ENCODE data around the gene CRP.

The CRP gene

DNA sequence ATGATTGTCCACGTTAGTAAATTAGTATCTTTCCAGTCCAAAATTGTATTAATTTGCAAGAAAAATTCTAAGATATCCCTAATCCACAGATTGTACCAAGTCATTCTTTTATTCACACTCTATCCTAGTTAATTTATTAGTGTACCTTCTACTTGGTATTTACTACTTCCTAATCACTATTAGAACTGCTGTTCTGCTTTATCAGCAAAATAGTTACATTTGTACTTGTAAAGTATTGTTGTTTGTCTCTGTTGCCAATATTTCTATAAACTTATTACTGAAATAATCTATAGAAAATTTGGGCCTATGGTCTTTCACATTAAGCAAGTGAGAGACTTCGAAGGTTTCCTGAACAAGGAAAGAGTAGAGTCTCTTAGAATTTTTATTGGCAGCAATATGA is 5.6 kb upstream of the CRP start:
- no peak for DNase-seq (ENCODE audit: low read depth in 1 of 2, low spot score in 1 of 2)
- in situ Hi-C loops (cut with HindIII; ENCODE audit: low pct_unique_long_range_greater_than_20kb, low sequenced_read_pairs): no loop called here
- TF ChIP-seq JUND (IDR thresholded peaks at IDR 0.05; ENCODE audit: low read depth): no peak

DNA sequence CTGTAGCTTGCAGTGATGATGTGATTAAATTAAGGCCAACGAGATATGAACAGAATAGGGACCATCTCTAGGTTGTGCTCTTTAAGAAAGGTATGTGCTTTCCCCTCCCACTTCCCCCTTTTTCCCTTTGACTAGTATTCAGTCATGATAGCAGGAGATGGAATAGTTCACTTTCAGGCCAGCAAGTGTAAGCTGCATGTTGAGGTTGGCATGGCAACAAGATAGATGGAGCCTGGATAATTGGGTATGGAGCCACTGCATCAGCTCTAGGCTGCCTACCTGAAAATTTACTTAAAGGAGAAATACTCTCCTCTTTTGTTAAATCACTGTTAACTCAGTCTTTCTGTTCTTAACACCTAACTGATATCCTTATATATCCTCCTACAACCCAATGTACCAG is 1.5 kb upstream of the CRP start:
- in situ Hi-C loops (cut with HindIII; ENCODE audit: low pct_unique_long_range_greater_than_20kb, low sequenced_read_pairs): no loop called here
- DNase-seq (ENCODE audit: low read depth in 1 of 2, low spot score in 1 of 2): no peak
- no peak for TF ChIP-seq JUND (IDR thresholded peaks at IDR 0.05; ENCODE audit: low read depth)

GRCh38 chr1:159712080-159712479 is 2.3 kb downstream of the CRP start:
- DNase-seq (ENCODE audit: low read depth in 1 of 2, low spot score in 1 of 2): no peak
- TF ChIP-seq JUND (IDR thresholded peaks at IDR 0.05; ENCODE audit: low read depth): no peak
- in situ Hi-C loops (cut with HindIII; ENCODE audit: low pct_unique_long_range_greater_than_20kb, low sequenced_read_pairs): no loop called here

- in situ Hi-C loops (cut with HindIII; ENCODE audit: low pct_unique_long_range_greater_than_20kb, low sequenced_read_pairs): no loop called here
- no peak for DNase-seq (ENCODE audit: low read depth in 1 of 2, low spot score in 1 of 2)
- no peak for TF ChIP-seq JUND (IDR thresholded peaks at IDR 0.05; ENCODE audit: low read depth)
These were observed 6.7 kb downstream of the CRP start for GRCh38 chr1:159707472-159708260.

DNA sequence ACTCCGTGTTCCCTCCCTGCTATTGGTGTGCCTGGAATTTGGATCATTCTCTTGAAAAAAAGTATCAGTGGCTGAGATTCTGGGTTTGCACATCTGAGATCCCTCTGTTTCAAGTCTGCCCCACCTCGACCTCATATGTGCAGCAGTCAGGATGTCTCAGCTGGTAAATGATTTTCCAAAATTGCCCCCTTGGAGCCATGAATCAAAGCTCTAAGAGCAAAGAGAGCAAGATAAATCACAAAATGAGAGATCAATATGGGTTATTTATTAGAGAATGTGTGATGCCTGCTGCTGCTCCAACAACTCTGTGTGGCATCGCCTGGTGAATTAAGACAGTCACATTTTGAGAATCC is 8.5 kb downstream of the CRP start:
- in situ Hi-C loops (cut with HindIII; ENCODE audit: low pct_unique_long_range_greater_than_20kb, low sequenced_read_pairs): no loop called here
- no peak for TF ChIP-seq JUND (IDR thresholded peaks at IDR 0.05; ENCODE audit: low read depth)

GRCh38 chr1:159705251-159705903 is 9.0 kb downstream of the CRP start:
- TF ChIP-seq JUND (IDR thresholded peaks at IDR 0.05; ENCODE audit: low read depth): no peak
- in situ Hi-C loops (cut with HindIII; ENCODE audit: low pct_unique_long_range_greater_than_20kb, low sequenced_read_pairs): no loop called here
- DNase-seq (ENCODE audit: low read depth in 1 of 2, low spot score in 1 of 2): no peak

More for the DNA sequence above, 8.5 kb downstream of the CRP start:
- no peak for DNase-seq (ENCODE audit: low read depth in 1 of 2, low spot score in 1 of 2)

- no peak for DNase-seq (ENCODE audit: low read depth in 1 of 2, low spot score in 1 of 2)
- TF ChIP-seq JUND (IDR thresholded peaks at IDR 0.05; ENCODE audit: low read depth): no peak
- in situ Hi-C loops (cut with HindIII; ENCODE audit: low pct_unique_long_range_greater_than_20kb, low sequenced_read_pairs): no loop called here
These were observed 9.9 kb downstream of the CRP start for GRCh38 chr1:159704481-159704880.

- DNase-seq (ENCODE audit: low read depth in 1 of 2, low spot score in 1 of 2): no peak
- in situ Hi-C loops (cut with HindIII; ENCODE audit: low pct_unique_long_range_greater_than_20kb, low sequenced_read_pairs): no loop called here
These were observed 14.1 kb downstream of the CRP start for GRCh38 chr1:159700312-159700711.

DNA sequence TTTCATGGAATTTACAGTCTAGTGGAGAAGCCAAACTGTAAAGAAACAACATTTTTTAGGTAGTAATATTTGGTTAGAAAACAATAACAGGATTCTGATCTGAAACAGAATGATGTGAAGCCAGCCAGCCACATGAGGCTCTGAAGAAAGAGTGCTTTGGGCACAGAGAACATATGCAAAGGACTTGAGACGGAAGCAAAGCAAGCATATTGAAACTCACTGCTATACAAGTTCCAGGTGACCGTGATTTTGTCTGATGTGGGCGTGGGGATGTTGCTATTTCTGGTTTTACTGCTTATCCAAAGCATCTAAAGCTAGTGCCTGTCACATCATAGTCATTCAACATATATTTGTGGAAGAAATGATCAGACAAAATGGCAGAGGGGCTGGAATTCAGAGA is 14.7 kb downstream of the CRP start:
- TF ChIP-seq JUND (IDR thresholded peaks at IDR 0.05; ENCODE audit: low read depth): no peak
- in situ Hi-C loops (cut with HindIII; ENCODE audit: low pct_unique_long_range_greater_than_20kb, low sequenced_read_pairs): no loop called here
- no peak for DNase-seq (ENCODE audit: low read depth in 1 of 2, low spot score in 1 of 2)

More at GRCh38 chr1:159700312-159700711, 14.1 kb downstream of the CRP start:
- no peak for TF ChIP-seq JUND (IDR thresholded peaks at IDR 0.05; ENCODE audit: low read depth)

- in situ Hi-C loops (cut with HindIII; ENCODE audit: low pct_unique_long_range_greater_than_20kb, low sequenced_read_pairs): no loop called here
- TF ChIP-seq JUND (IDR thresholded peaks at IDR 0.05; ENCODE audit: low read depth): no peak
- no peak for DNase-seq (ENCODE audit: low read depth in 1 of 2, low spot score in 1 of 2)
These were observed 15.1 kb downstream of the CRP start for GRCh38 chr1:159699246-159699645.

- no peak for DNase-seq (ENCODE audit: low read depth in 1 of 2, low spot score in 1 of 2)
- no peak for TF ChIP-seq JUND (IDR thresholded peaks at IDR 0.05; ENCODE audit: low read depth)
- in situ Hi-C loops (cut with HindIII; ENCODE audit: low pct_unique_long_range_greater_than_20kb, low sequenced_read_pairs): no loop called here
These were observed 26.9 kb downstream of the CRP start for GRCh38 chr1:159687511-159687910.

DNA sequence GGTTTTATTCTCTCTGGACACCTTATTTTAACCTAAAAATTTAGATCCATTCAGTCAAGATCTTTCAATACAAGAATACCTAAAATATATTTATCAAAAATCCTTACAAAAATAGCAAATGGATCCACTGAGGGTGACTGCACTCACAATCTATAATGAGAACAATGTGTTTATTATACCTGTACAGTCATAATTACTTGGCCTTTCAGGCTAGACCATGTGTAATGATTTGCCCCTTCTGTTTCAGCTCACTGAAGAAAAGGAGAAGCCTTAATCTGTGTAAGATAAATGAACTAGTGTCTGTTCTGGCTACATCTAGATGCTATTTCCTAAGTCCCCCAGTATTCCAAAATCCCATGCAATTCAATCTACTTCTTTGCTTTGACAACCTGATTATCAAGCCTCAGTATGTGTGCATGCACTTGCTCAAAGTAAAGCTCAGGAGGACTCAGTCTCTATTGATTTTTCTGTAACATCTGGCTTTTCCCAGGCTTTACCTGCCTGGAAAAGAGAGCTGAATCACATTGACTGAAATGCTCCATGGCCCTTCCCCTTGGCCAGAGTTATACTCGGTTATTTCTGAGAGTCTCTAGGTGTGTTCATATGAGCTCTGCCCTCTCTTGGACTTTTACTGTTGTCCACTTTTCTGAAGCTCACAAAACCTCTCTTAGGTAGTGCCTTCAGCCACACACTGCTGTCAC is 27.6 kb downstream of the CRP start:
- no peak for TF ChIP-seq JUND (IDR thresholded peaks at IDR 0.05; ENCODE audit: low read depth)
- in situ Hi-C loops (cut with HindIII; ENCODE audit: low pct_unique_long_range_greater_than_20kb, low sequenced_read_pairs): no loop called here
- no peak for DNase-seq (ENCODE audit: low read depth in 1 of 2, low spot score in 1 of 2)

DNA sequence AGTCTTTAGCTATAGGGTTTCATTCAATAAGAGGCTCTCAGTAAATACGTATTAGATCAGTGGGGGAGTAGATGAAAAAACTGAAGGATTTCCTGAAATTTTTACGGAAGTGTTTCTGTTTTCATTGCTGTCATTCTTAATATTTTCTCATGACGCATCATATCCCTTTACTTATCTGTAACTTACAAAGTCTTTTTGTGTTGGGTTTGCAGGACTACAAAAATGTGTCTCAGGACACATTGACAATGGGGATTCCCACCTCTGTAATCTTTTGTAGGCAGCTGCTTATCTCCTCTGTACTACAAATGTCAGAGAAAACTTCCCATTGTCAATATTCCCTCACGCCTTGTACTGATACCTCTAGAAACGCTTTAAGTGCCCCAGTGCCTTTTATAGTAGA is 35.5 kb downstream of the CRP start:
- no peak for TF ChIP-seq JUND (IDR thresholded peaks at IDR 0.05; ENCODE audit: low read depth)
- no peak for DNase-seq (ENCODE audit: low read depth in 1 of 2, low spot score in 1 of 2)
- in situ Hi-C loops (cut with HindIII; ENCODE audit: low pct_unique_long_range_greater_than_20kb, low sequenced_read_pairs): no loop called here

All from T47D (cell line).